GM19193 (cell line): Measurements from ENCODE around the gene PDGFD.

Experiments used
- POLR2A ChIP-seq: IDR thresholded peaks from 4 replicates; pipeline ENCODE4 v1.6.1; 2011; ENCODE audit not compliant: insufficient read depth, insufficient read length; ENCODE audit errors: extremely low read depth

Gene PDGFD

GRCh38 chr11:103958475-103959215 lies 205.3 kb downstream of the PDGFD start:
- no peak for TF ChIP-seq POLR2A

- no peak for TF ChIP-seq POLR2A
Measured at GRCh38 chr11:103953797-103954486, 210.0 kb downstream of the PDGFD start.

GRCh38 chr11:103949781-103950180 lies 214.2 kb downstream of the PDGFD start:
- TF ChIP-seq POLR2A = no peak

- no peak for TF ChIP-seq POLR2A
Measured at GRCh38 chr11:103948187-103948763, 215.7 kb downstream of the PDGFD start.

- TF ChIP-seq POLR2A = no peak
Measured at GRCh38 chr11:103947546-103947919, 216.4 kb downstream of the PDGFD start.

- TF ChIP-seq POLR2A = no peak
Measured at GRCh38 chr11:103946793-103947545, 217.0 kb downstream of the PDGFD start.

- no peak for TF ChIP-seq POLR2A
Measured at GRCh38 chr11:103944251-103944940, 219.6 kb downstream of the PDGFD start.

- TF ChIP-seq POLR2A = no peak
Measured at GRCh38 chr11:103942646-103943045, 221.3 kb downstream of the PDGFD start.

- no peak for TF ChIP-seq POLR2A
Measured at GRCh38 chr11:103940551-103940950, 223.4 kb downstream of the PDGFD start.

GRCh38 chr11:103939694-103940093 lies 224.3 kb downstream of the PDGFD start:
- TF ChIP-seq POLR2A = no peak

GRCh38 chr11:103936059-103936458 lies 227.9 kb downstream of the PDGFD start:
- no peak for TF ChIP-seq POLR2A

GRCh38 chr11:103935219-103935618 lies 228.7 kb downstream of the PDGFD start:
- no peak for TF ChIP-seq POLR2A

- TF ChIP-seq POLR2A = no peak
Measured at GRCh38 chr11:103929170-103929903, 234.6 kb downstream of the PDGFD start.

- TF ChIP-seq POLR2A = no peak
Measured at GRCh38 chr11:103928802-103929161, 235.2 kb downstream of the PDGFD start.
